HG03280 (cell line): Measurements from ENCODE around the gene ERMARD.

Experiments used
- ATAC-seq: cut with Tn5 transposase; IDR thresholded peaks from one replicate; pipeline ENCODE4 v1.9.1; 2021; ENCODE audit warnings: mild to moderate bottlenecking, moderate library complexity; ENCODE audit not compliant: unreplicated experiment

The ERMARD gene

DNA sequence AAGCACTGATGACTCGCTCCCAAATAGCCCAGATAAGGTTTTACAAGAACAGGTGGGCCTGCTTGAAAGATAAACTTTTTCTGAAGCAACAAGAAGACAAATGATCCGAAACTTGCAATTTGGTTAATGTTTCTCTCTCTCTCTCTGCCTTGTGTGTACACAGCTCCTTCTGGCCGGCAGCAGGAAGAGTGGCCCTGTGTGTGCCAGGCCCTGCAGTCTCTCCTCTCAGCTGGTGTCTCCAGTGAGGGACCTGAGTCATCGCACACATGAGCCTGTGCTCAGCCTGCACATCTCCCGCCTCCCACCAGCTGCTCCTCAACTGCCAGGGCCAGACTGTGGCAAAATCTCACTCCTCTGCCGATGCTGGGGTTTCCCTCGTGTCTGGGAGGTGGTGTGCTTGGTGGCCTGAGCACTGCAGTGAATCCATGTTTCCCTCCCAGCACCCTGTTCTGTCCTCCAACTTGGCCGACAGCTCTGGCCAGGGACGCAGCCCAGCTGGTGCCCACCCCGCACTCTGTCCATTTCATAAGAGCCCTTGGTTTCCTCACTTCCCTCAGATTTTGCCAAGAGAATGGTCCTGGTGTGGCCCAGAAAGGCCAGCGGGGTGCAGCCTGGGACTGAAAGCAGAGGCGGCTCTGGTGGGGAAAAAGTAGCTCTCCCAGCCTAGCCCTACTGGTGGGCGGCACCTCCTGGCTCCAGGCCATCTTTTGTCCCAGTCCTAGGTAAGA lies 49.4 kb downstream of the ERMARD start:
- no peak for ATAC-seq

DNA sequence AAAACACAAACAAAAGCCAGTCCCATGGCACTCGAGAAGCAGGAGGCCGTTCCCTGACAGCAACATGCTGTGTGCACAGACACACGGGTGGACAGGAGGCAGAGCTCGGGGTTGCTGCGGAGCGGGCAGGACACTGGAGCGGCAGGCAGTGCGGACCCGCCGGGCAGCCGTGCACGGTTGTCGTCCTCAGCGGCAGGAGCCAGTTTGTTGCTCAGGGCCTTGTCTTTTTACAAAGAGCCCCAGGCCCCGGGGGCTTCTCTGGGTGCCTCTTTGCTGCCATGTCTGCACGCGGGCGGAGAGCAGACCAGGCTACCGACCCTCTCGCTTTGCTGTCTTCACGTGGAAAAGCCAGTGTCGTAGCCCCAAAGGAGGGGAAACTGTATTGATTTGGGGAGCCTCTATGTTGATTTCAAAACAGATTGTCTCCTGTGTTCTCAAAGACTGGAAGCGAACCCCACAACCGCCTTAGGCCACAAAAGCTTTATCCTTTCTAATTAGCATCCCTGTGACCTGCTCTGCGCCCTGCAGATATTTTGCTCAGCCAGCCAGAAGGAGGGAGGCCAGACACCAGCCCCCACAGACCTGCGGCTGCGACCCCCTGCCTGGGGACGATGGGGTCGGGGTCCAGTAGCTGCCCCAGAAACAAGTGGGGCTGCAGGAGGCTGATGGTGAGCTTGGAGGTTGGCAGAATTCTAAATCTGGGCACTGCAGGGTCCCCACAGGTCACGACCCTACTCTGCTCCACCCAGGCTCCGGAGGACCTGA lies 50.2 kb downstream of the ERMARD start:
- no peak for ATAC-seq

DNA sequence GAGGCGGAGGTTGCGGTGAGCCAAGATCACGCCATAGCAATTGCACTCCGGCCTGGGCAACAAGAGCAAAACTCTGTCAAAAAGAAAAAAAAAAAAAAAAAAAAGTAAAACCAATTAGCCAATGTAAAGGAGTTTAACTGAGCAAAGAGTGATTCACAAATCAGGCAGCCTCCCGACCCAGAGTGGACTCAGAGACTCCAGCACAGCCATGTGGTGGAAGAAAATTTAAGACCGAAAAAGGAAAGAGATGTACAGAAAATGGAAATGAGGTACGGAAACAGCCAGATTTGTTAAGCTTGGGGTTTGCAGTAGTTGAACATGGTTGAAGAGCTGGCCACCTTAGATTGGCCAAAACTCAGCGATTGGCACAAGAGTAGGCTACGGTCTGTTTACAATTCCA lies 51.4 kb downstream of the ERMARD start:
- no peak for ATAC-seq

DNA sequence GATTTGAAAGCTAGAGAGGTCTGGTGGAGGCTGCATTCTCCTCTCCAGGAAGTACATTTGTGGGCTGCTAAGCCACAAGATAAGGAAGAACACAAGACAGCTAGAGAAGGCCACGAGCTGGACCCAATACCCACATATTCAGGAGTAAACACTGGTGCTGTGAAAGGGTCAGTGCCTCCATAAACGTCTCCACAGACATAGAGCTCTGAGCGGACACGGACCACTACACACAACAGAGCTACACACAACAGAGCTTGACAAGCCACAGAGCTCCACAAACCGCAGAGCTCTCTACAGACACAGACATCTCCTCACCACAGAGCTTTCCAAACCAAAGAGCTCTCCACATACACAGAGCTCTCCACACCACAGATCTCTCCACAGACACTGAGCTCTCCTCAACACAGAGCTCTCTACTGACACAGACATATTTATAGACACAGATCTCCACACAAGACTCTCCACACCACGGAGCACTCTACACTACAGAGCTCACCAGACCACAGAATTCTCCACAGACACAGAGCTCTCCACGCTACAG lies 51.9 kb downstream of the ERMARD start:
- no peak for ATAC-seq

DNA sequence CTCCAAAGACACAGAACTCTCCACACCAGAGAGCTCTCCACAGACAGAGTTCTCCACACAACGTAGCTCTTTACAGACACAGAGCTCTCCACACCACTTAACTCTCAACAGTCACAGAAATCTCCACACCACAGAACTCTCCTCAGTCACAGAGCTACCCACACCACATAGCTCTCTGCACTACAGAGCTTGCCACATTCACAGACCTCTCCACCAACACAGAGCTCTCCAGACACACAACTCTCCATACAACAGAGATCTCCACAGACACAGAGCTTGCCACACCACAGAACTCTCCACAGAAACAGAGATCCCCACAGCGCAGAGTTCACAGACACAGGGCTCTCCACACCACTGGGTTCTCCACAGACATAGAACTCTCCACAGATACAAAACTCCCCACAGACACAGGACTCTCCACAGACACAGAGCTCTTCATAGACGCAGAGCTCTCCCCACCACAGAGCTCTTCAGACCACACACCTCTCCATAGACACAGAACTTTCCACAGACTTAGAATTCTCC lies 52.5 kb downstream of the ERMARD start:
- ATAC-seq, result no peak

DNA sequence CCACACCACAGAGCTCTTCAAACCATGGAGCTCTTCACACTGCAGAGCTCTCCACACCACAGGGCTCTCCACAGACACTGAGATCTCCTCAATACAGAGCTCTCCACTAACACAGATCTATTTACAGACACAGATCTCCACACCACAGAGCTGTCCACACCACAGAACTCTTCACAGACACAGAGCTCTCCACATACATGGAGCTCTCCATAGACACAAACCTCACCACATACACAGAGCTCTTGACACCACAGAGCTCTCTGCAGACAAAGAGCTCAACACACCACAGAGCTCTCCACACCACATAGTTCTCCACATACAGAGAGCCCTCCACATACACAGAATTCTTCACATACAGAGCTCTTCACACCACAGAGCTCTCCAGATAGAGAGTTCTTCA lies 53.0 kb downstream of the ERMARD start:
- ATAC-seq, result no peak

DNA sequence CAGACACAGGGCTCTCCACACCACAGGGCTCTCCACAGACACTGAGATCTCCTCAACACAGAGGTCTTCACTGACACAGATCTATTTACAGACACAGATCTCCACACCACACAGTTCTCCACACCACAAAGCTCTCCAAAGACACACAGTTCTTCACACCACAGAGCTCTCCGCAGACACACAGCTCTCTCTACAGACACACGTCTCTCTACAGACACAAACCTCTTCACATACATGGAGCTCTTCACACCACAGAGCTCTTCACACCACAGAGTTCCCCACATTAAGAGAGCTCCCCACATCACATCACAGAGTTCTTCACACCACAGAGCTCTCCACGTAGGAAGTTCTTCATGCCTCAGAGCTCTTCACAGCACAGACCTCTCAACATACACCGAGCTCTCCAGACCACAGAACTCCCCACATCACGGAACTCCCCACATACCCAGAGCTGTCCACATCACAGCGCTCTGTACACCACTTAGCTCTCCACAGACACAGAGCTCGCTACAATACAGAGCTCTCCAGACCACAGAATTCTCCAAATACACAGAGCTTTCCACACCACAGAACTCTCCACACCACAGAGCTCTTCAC lies 53.9 kb downstream of the ERMARD start:
- ATAC-seq, result no peak

DNA sequence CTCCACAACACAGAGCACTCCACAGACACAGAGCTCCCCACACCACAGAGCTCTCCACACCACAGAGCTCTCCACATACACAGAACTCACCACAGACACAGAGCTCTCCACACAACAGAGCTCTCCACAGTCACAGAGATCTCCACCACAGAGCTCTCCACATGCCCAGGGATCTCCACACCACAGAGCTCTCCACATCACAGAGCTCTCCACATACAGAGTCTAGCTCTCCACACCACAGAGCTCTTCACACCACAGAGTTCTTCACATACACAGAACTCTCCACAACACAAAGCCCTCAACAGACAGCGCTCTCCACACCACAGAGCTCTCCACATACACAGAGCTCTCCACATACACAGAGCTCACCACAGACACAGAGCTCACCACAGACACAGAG lies 55.3 kb downstream of the ERMARD start:
- ATAC-seq, result no peak

DNA sequence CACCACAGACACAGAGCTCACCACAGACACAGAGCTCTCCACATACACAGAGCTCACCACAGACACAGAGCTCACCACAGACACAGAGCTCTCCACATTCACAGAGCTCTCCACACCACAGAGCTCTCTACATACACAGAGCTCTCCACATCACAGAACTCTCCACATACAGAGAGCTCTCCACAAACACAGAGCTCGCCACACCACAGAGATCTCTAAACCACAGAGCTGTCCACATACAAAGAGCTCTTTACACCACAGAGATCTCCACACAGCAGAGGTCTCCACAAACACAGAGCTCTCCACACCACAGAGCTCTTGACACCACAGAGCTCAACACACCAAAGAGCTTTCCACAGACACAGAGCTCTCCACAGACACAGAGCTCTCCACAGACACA lies 55.8 kb downstream of the ERMARD start:
- ATAC-seq, result no peak

DNA sequence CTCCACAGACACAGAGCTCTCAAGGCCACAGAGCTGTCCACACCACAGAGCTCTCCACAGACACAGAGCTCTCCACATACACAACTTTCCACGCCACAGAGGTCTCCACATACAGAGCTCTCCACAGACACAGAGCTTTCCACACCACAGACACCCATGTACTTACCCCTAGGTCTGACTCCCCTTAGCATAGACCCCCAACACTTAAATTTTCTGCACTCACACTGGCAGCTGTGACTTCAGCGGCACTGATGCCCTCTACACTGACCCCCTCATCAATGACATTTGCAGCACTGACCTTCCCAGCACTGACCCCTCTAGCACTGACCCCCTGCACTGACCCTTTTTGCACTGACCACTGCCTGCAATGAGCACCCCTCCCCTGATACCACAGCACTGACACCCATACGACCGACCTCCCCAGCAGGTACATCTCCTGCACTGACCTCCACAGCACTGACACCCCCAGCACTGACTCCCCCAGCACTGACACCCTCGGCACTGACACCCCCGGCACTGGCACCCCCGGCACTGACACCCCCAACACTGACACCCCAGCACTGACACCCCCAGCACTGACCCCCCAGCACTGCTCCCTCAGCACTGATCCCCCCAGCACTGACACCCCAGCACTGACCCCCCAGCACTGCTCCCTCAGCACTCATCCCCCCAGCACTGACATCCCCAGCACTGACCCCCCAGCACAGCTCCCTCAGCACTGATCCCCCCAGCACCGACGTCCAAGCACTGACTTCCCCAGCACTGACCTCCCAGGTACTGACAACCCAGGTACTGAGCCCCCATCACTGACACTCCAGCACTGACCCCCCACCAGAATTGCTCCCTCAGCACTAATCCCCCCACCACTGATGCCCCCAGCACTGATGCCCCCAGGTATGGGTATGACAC lies 56.5 kb downstream of the ERMARD start:
- ATAC-seq, result no peak

DNA sequence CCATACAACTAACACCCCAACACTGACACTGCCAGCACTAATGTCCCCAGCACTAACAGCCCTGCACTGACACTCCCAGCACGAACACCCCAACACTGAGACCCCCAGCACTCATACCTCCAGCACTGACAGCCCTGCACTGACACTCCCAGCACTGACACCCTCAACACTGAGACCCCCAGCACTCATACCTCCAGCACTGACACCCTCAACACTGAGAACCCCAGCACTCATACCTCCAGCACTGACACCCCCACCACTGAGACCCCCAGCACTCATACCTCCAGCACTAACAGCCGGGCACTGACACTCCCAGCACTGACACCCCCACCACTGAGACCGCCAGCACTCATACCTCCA lies 57.2 kb downstream of the ERMARD start:
- ATAC-seq, result no peak

DNA sequence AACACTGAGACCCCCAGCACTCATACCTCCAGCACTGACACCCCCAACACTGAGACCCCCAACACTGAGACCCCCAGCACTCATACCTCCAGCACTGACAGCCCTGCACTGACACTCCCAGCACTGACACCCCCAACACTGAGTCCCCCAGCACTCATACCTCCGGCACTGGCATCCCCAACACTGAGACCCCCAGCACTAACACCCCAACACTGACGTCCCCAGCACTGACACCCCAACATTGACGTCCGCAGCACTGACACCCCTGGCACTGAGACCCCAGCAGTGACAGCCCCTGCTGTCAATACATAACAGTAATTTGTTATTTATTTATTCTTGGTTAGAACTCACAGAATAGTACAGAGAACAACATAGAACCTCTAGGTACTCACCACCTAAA lies 58.0 kb downstream of the ERMARD start:
- no peak for ATAC-seq

DNA sequence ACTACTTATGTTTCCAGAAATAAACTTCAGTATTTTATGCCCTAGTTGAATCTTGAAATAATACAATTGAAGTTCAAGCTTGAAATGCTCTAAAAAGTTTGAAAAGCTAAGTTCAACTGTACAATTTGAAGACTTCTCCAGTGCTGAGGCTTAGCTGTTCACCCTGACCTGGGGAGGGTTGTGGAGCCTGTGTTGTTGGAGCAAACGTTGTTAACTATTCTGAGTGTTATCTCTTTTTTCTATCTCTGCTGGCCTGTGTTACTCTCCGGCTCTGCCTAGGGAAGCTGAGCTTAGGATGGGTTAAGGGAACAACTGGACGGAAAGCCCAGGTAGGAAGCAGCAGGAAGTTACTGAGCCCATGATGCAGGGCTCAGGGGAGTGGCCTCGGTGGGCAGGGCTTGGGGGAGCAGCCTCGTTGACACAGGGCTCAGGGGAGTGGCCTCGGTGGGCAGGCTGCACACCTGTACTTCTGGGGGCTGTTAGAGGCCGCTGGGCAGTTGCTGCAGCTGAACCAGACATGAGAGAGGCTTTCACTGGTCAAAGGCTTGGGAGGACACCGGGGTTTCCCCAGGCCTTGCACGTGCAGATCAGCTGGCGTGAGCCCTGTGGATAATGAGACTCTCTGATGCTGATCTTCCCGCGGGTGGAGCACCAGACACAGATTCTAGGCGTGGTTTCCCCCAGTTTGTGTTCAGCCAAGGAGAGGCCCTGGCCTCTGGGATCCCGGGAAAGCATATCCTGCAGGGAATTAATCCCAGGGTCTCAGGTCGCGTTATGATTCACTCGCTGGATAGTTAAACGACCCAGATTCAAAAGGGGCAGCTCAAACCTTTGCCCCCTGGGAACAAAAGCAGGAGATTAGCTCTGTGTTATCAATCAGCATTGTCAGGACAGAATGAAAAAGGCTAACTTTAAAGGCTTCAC lies 58.9 kb downstream of the ERMARD start:
- no peak for ATAC-seq

DNA sequence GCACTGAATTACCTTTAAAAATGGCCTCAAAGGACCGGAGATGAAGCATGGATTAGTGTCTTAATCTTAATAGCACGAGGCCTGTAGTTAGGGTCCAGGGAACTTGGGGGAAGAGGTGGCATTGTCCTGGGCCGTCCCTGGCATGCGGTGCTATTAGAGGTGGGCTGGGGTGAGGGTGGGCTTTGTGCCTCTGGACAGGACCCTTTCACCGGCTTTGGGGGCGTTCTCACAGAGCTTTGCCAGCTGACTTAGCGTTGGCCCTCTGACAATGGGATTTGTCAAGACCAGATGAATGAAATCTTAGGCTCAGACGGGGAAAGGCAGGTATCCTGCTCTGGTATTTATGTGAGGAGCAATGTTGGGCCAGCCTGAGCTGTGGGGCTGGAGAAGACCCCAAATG lies 59.6 kb downstream of the ERMARD start:
- ATAC-seq, result no peak

DNA sequence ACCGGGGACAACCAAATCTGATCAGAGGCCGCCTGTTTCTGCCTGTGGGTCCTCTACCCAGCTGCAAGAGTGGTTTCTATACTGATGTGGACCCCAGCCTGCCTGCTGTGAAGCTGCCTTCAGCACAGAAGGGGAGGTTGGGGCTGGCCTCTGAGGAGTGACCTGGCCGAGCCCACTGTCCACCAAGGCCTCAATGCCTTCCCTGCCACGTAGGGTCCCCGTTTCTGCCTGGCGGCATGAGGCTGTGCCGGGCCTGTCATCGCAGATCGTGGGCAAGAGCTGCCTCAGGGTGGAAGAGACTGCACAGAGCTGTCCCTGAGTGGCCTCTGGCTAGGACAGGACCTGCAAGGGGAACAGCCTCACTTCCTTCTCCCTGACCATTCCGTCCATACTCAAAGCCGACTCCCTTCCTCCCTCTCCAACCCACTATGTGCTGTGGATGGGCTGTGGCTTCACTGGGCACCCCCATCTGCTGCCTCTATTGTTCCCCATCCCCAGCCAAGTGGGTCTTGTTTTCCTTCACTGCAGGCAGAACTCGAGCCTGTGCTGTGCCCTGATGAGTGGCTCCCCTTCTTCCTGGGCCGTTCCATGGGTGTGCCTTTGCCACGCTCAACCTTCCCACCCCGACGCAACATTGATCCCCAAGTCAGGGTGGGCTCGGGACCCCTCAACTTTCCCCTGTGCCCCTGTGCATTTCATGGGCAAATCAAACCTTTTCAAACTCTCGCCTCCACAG lies 60.3 kb downstream of the ERMARD start:
- ATAC-seq, result no peak

DNA sequence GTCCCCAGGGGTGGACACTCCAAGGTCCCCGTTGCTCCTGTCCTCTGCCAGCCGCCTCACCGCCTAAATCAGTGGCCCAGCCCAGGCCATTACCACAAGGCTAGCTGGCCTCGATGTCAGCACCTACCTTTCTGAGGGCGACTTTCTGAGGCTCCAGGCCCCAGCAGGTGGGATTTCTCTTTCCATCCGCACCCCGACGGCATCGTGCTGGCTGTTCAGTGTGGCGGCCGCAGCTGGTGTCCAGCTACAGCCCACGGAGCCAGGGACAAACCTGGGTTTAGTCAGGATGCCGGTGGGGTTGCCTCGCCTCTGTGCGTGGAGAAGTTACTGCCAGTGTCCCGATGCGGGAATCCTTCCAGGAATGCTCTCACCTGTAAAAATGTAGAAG lies 60.8 kb downstream of the ERMARD start:
- ATAC-seq, result no peak

DNA sequence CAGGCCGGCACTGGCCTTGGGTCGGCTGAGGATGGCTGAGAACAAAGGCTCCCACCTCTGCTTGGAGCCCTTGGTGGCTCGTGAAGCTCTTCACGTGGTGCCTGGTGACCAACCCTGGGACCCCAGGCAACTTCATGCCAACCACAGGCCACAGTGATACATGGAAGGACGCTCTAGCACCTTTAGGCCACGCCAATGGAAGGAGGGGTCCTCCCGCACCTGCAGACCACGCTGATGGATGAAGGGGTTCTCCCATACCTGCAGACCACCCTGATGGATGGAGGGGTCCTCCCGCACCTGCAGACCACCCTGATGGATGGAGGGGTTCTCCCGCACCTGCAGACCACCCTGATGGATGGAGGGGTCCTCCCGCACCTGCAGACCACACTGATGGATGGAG lies 62.5 kb downstream of the ERMARD start:
- ATAC-seq, result no peak

DNA sequence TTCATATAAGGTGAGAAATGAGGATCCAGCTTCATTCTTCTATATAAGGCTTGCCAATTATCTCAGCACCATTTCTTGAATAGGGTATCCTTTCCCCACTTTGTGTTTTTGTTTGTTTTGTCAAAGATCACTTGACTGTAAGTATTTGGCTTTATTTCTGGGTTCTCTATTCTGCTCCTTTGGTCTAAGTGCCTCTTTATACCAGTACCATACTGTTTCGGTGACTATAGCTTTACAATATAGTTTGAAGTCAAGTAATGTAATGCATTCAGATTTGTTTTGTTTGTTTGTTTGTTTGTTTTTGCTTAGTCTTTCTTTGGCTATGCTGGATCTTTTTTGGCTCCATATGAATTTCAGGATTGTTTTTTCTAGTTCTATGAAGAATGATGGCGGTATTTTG lies 64.6 kb downstream of the ERMARD start:
- no peak for ATAC-seq

DNA sequence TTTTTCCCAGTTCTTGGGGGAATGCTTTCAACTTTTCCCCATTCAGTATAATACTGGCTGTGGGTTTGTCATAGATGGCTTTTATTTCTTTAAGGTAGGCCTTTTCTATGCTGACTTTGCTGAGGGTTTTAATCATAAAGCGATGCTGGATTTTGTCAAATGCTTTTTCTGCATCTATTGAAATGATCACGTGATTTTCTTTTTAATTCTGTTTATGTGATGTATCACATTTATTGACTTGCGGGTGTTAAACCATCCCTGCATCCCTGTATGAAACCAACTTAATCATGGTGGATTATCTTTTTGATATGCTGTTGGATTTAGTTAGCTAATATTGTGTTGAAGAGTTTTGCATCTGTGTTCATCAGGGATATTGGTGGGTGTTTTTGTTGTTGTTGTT lies 65.6 kb downstream of the ERMARD start:
- ATAC-seq, result no peak
